MCF 10A (cell line): ENCODE results near the gene IGF2BP3. TPM values are rescaled to one million over a fixed set of nuclear protein-coding genes. Genes with fewer than 3 reads are reported as not detected.

Experiments used
- BruUV-seq: library from RNA; stranded (reverse); fragments of 400-500 nt; replicated peaks from 2 replicates; lab custom pipeline; 2021; lab: Mats Ljungman, UMichigan
- CTCF ChIA-PET: fragments of 300-600 bp; sonication (Branson Sonifier 250); formaldehyde crosslinking; extraction: SDS; loops from one replicate; lab custom pipeline; 2021; ENCODE audit warnings: antibody characterized with exemption, inconsistent platforms; lab: Yijun Ruan, JAX
- POLR2A ChIA-PET: fragments of 300-600, 350-650 bp; sonication (Branson Sonifier 250); formaldehyde crosslinking; extraction: SDS; loops from one replicate; lab custom pipeline; 2020; ENCODE audit warnings: antibody characterized with exemption, inconsistent platforms; lab: Yijun Ruan, JAX
- DNase-seq: peaks from one replicate; pipeline ENCODE4 v3.0.0-alpha.2; 2018; ENCODE audit not compliant: unreplicated experiment
- H3K27ac Mint-ChIP-seq: one replicate; pipeline ENCODE4 v1.8.0; 2022; ENCODE audit warnings: mild to moderate bottlenecking, low read depth, mixed read lengths; ENCODE audit not compliant: unreplicated experiment
- H3K27me3 Mint-ChIP-seq: one replicate; pipeline ENCODE4 v1.8.0; 2022; ENCODE audit warnings: mixed read lengths; ENCODE audit not compliant: insufficient read depth, unreplicated experiment
- H3K36me3 Mint-ChIP-seq: one replicate; pipeline ENCODE4 v1.8.0; 2022; ENCODE audit warnings: mild to moderate bottlenecking, moderate library complexity, mixed read lengths; ENCODE audit not compliant: insufficient read depth, unreplicated experiment
- H3K4me1 Mint-ChIP-seq: one replicate; pipeline ENCODE4 v1.8.0; 2022; ENCODE audit warnings: mixed read lengths; ENCODE audit not compliant: insufficient read depth, unreplicated experiment
- H3K4me3 Mint-ChIP-seq: one replicate; pipeline ENCODE4 v1.8.0; 2022; ENCODE audit warnings: mild to moderate bottlenecking, moderate library complexity, mixed read lengths; ENCODE audit not compliant: unreplicated experiment
- H3K9me3 Mint-ChIP-seq: one replicate; pipeline ENCODE4 v1.8.0; 2022; ENCODE audit warnings: mixed read lengths; ENCODE audit not compliant: unreplicated experiment
- CTCF ChIP-seq: fragments of 200-600 bp; IDR thresholded peaks from one replicate; pipeline ENCODE4 v1.8.0; 2022; ENCODE audit warnings: antibody characterized with exemption, mild to moderate bottlenecking; ENCODE audit not compliant: unreplicated experiment
- intact Hi-C: fragments of 100-400 bp; cut with micrococcal nuclease; formaldehyde crosslinking; loops from 2 replicates; pipeline ENCODE4 v1.14.1; 2022
- total RNA-seq: library from RNA; stranded (reverse); gene quantifications from 2 replicates; pipeline ENCODE4 v1.2.3, GENCODE V29; 2022

IGF2BP3 gene
- total RNA-seq, 1 experiment from 2014 or later: 29.8 TPM

- POLR2A ChIA-PET: interaction anchor here (1.4 to 2.4 kb wide), 5 partner anchors 38 to 170 kb away, joined by 3 to 12 read pairs (median 7); partner anchors contain the start of gene MALSU1
- TF ChIP-seq CTCF: no peak
- Mint-ChIP-seq H3K27ac (peak overlapping the region; percentile 69), H3K4me3 (peak overlapping the region; percentile 88), H3K9me3 (no peaks in the 10 kb centered on the region), H3K27me3 (peaks cover 11% of the 10 kb centered on the region), H3K4me1 (peaks cover 17% of the 10 kb centered on the region), H3K36me3 (peaks cover 13% of the 10 kb centered on the region)
- intact Hi-C loops: no loop called here
- CTCF ChIA-PET: interaction anchor here (0.8 to 1.5 kb wide), 2 partner anchors 76 to 198 kb away, joined by 3 to 4 read pairs; no protein-coding TSS in a partner anchor
- DNase-seq: peak; percentile 8
- BruUV-seq: no TSS peak
Measured at GRCh38 chr7:23468526-23469149, 1.7 kb downstream of the IGF2BP3 start.

GRCh38 chr7:23467806-23468525, 2.3 kb downstream of the IGF2BP3 start:
- peak overlapping the region; percentile 88 for H3K4me3 Mint-ChIP-seq
- H3K27me3 Mint-ChIP-seq: peaks cover 4% of the 10 kb centered on the region
- no peak for TF ChIP-seq CTCF
- intact Hi-C loops: no loop called here
- no peaks in the 10 kb centered on the region for H3K9me3 Mint-ChIP-seq
- peaks cover 22% of the 10 kb centered on the region for H3K4me1 Mint-ChIP-seq
- peak; percentile 41 for DNase-seq
- BruUV-seq: TSS peak; percentile 2
- CTCF ChIA-PET: interaction anchor here (0.6 to 1.5 kb wide), 5 partner anchors 29 to 197 kb away, joined by 3 to 4 read pairs (median 3); no protein-coding TSS in a partner anchor
- H3K36me3 Mint-ChIP-seq: peaks cover 17% of the 10 kb centered on the region
- peak overlapping the region; percentile 69 for H3K27ac Mint-ChIP-seq
- POLR2A ChIA-PET: interaction anchor here (2.2 to 2.4 kb wide), 2 partner anchors 38 to 63 kb away, joined by 7 to 12 read pairs; no protein-coding TSS in a partner anchor

GRCh38 chr7:23467291-23467805, 2.9 kb downstream of the IGF2BP3 start:
- H3K36me3 Mint-ChIP-seq: peaks cover 19% of the 10 kb centered on the region
- H3K27me3 Mint-ChIP-seq: no peaks in the 10 kb centered on the region
- peak overlapping the region; percentile 88 for H3K4me3 Mint-ChIP-seq
- CTCF ChIA-PET: interaction anchor here (0.6 to 1.5 kb wide), 9 partner anchors 9 to 196 kb away, joined by 3 to 5 read pairs (median 3); no protein-coding TSS in a partner anchor
- no peak for TF ChIP-seq CTCF
- H3K9me3 Mint-ChIP-seq: no peaks in the 10 kb centered on the region
- POLR2A ChIA-PET: interaction anchor here (0.6 to 2.4 kb wide), 6 partner anchors 22 to 361 kb away, joined by 3 to 12 read pairs (median 4); no protein-coding TSS in a partner anchor
- H3K27ac Mint-ChIP-seq: no peak overlapping the region
- intact Hi-C loops: no loop called here
- peaks cover 25% of the 10 kb centered on the region for H3K4me1 Mint-ChIP-seq
- peak; percentile 1 for DNase-seq
- no TSS peak for BruUV-seq
